ENCODE measurements around the gene MT1A. TPM values are rescaled to one million over a fixed set of nuclear protein-coding genes. Genes with fewer than 3 reads are reported as not detected.
A peak's percentile ranks its signal among the peaks of the same experiment; 100 is the strongest.

Gene MT1A
- total RNA-seq, 1 experiment from 2014 or later = 2.8 TPM

DNA sequence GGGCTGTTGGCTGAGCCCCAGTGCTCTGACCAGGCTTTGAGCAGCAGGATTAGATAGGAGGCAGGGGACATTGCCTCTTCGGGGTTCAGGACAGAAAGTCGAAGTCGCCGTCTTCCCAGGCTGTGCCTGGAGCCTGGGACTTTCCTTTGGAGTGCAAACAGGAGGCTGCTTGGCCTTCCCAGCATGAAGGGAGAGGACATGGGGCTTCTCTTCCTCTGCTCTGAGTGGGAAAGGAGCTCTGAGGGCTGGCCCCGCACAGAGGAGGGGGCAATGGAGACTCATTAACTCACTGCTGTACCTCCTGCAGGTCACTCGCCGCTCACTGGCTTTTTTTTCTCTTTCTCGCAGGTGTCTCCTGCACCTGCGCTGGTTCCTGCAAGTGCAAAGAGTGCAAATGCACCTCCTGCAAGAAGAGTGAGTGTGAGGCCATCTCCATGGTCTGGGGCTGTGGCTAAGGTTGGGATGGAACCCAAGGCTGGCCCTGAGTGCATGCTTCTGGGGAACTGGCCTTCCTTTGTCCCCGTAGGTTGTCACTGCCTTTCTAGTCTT lies 19.9 kb downstream of the MT1A start:
- ATAC-seq = peak; percentile 1; the same call in 1 of the 2 replicates
- CTCF ChIA-PET = interaction anchor here (0.8 to 1.5 kb wide), 3 partner anchors 9 to 43 kb away, joined by 3 to 24 read pairs (median 4); no protein-coding TSS in a partner anchor
- H3K27me3 Mint-ChIP-seq (ENCODE audit: low read depth) = peaks cover 85% of the 10 kb centered on the region

DNA sequence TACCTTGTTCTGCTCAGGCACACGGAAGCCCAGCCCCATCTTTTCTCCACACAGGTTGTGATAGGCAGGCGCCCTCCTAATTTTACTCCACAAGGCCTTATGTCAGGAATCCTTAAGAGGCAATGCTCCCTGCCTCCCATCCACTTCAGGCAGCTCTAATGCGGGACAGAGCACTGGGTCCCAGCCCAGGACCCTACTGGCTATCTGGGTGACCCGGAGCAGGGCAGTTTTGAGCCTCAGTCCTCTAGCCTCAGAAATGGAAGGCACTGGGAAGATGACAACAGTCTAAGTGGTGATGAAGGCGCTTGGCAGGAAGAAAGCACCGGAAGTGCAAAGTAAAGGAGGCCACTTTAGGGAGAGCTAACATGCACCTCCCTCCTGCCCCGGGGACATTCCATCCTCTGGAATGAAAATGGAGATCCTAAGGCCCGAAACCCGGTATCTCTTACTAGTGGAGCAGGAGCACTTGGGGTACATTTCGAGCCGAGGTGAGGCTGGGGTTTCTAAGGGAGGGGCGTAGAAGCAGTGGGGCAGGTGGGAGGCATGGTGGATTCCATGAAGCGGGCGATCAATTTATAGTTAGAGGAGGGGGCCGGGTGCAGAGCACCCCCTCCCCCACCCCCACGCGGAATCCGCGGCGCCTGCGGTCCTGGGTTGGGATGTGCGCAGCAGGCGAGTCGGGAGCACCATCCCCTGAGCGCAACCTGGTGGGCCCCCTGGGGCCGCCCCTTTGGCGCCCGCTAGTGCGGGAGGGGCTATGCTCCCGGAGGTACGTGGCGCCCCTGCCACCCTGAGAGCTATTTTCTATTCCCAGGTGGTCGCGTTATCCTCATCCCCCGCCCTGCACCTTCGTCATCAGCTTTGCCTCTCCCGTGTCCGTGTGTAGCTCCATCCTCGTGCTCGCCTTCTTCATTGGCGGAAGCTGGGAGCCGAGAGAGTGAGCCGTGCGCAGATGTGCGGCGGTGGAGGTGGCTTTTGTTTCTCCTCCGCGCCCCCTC lies 24.2 kb downstream of the MT1A start:
- ChIA-PET POLR2A (interaction anchor here (1.1 to 2.2 kb wide), 2 partner anchors 14 to 45 kb away, joined by 4 to 9 read pairs; no protein-coding TSS in a partner anchor), CTCF (interaction anchor here (0.6 to 2.6 kb wide), 7 partner anchors 9 to 70 kb away, joined by 3 to 8 read pairs (median 3); no protein-coding TSS in a partner anchor)
- DNase-seq (ENCODE audit: low spot score) (no peak), ATAC-seq (peak; percentile 11)
- Mint-ChIP-seq H3K9me3 (no peaks in the 10 kb centered on the region), H3K27ac (no peak overlapping the region), H3K4me1 (peaks cover 36% of the 10 kb centered on the region), H3K4me3 (peak overlapping the region; percentile 72), H3K27me3 (ENCODE audit: low read depth) (peaks cover 99% of the 10 kb centered on the region), H3K36me3 (0 out of 2 replicates have a peak, but pooled peaks cover 5% of the 10 kb centered on the region)
- TF ChIP-seq, protein P1, sequence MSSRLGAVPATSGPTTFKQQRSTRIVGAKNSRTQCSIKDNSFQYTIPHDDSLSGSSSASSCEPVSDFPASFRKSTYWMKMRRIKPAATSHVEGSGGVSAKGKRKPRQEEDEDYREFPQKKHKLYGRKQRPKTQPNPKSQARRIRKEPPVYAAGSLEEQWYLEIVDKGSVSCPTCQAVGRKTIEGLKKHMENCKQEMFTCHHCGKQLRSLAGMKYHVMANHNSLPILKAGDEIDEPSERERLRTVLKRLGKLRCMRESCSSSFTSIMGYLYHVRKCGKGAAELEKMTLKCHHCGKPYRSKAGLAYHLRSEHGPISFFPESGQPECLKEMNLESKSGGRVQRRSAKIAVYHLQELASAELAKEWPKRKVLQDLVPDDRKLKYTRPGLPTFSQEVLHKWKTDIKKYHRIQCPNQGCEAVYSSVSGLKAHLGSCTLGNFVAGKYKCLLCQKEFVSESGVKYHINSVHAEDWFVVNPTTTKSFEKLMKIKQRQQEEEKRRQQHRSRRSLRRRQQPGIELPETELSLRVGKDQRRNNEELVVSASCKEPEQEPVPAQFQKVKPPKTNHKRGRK (CRISPR knock-in tag; IDR thresholded peaks at IDR 0.05; ENCODE audit: borderline replicate concordance) = no peak
- TF ChIP-seq, protein P2, sequence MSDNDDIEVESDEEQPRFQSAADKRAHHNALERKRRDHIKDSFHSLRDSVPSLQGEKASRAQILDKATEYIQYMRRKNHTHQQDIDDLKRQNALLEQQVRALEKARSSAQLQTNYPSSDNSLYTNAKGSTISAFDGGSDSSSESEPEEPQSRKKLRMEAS (CRISPR knock-in tag; IDR thresholded peaks at IDR 0.05) = peak; percentile 52; the same call in 1 of the 2 replicates
- TF ChIP-seq ZNF121 (CRISPR knock-in tag; IDR thresholded peaks at IDR 0.05) = peak; percentile 83
- TF ChIP-seq RELA (CRISPR knock-in tag; IDR thresholded peaks at IDR 0.05; ENCODE audit: borderline replicate concordance) = no peak

More for the DNA sequence above, 19.9 kb downstream of the MT1A start:
- no peaks in the 10 kb centered on the region for H3K9me3 Mint-ChIP-seq
- H3K4me3 Mint-ChIP-seq = peak overlapping the region; percentile 95
- DNase-seq (ENCODE audit: low spot score) = no peak
- TF ChIP-seq, protein P3, sequence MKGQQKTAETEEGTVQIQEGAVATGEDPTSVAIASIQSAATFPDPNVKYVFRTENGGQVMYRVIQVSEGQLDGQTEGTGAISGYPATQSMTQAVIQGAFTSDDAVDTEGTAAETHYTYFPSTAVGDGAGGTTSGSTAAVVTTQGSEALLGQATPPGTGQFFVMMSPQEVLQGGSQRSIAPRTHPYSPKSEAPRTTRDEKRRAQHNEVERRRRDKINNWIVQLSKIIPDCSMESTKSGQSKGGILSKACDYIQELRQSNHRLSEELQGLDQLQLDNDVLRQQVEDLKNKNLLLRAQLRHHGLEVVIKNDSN (CRISPR knock-in tag; IDR thresholded peaks at IDR 0.05) = no peak
- peaks cover 28% of the 10 kb centered on the region for H3K4me1 Mint-ChIP-seq
- 0 out of 2 replicates have a peak, but pooled peaks cover 5% of the 10 kb centered on the region for H3K36me3 Mint-ChIP-seq
- POLR2A ChIA-PET = interaction anchor here (1.1 to 1.9 kb wide), 5 partner anchors 11 to 130 kb away, joined by 3 to 24 read pairs (median 6); partner anchors contain the start of genes MT1E, MT1H and MT2A
- H3K27ac Mint-ChIP-seq = 0 out of 2 replicates have a peak overlapping the region, but pooled peaks have one; percentile 42

DNA sequence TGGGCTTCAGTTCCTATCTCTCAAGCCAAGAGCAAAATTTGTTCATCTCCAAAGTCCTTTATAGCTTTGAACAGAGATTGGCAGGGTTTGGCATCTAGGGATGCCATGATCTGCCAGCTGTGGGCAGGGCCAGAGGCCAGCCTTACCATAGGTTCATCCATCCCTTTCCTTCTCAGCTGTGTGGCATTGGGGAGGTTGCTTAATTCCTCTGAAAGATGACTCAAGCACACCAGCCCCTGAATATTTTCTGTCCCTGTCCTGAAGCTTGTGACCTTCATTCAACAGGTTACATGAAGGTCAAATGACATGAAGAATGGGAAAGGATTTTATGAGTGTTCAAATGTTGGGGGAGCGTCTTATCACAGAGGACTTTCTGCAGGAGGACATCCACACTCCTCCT lies 26.0 kb downstream of the MT1A start:
- H3K27me3 Mint-ChIP-seq (ENCODE audit: low read depth) = peaks cover 100% of the 10 kb centered on the region
- POLR2A ChIA-PET = interaction anchor here (1.0 to 1.4 kb wide), 3 partner anchors 19 to 54 kb away, joined by 3 to 5 read pairs (median 4); partner anchors contain the start of gene MT1E
- no peaks in the 10 kb centered on the region for H3K9me3 Mint-ChIP-seq
- no peak overlapping the region for H3K4me3 Mint-ChIP-seq
- no peak overlapping the region for H3K27ac Mint-ChIP-seq
- DNase-seq (ENCODE audit: low spot score) (no peak), ATAC-seq (no peak)
- CTCF ChIA-PET = interaction anchor here (1.1 kb wide), 1 partner anchor 37 kb away, joined by 3 read pairs; no protein-coding TSS in a partner anchor
- 0 out of 2 replicates have a peak, but pooled peaks cover under 1% of the 10 kb centered on the region for H3K36me3 Mint-ChIP-seq
- peaks cover 37% of the 10 kb centered on the region for H3K4me1 Mint-ChIP-seq
- TF ChIP-seq TEAD1 (CRISPR knock-in tag; IDR thresholded peaks at IDR 0.05) = no peak
- no peak for TF ChIP-seq NR1H2 (CRISPR knock-in tag; IDR thresholded peaks at IDR 0.05)
- no peak for TF ChIP-seq GTF2I (CRISPR knock-in tag; conservative IDR thresholded peaks at IDR 0.05)
- TF ChIP-seq NFE2L1 (CRISPR knock-in tag; IDR thresholded peaks at IDR 0.05) = no peak
- TF ChIP-seq, protein P4, sequence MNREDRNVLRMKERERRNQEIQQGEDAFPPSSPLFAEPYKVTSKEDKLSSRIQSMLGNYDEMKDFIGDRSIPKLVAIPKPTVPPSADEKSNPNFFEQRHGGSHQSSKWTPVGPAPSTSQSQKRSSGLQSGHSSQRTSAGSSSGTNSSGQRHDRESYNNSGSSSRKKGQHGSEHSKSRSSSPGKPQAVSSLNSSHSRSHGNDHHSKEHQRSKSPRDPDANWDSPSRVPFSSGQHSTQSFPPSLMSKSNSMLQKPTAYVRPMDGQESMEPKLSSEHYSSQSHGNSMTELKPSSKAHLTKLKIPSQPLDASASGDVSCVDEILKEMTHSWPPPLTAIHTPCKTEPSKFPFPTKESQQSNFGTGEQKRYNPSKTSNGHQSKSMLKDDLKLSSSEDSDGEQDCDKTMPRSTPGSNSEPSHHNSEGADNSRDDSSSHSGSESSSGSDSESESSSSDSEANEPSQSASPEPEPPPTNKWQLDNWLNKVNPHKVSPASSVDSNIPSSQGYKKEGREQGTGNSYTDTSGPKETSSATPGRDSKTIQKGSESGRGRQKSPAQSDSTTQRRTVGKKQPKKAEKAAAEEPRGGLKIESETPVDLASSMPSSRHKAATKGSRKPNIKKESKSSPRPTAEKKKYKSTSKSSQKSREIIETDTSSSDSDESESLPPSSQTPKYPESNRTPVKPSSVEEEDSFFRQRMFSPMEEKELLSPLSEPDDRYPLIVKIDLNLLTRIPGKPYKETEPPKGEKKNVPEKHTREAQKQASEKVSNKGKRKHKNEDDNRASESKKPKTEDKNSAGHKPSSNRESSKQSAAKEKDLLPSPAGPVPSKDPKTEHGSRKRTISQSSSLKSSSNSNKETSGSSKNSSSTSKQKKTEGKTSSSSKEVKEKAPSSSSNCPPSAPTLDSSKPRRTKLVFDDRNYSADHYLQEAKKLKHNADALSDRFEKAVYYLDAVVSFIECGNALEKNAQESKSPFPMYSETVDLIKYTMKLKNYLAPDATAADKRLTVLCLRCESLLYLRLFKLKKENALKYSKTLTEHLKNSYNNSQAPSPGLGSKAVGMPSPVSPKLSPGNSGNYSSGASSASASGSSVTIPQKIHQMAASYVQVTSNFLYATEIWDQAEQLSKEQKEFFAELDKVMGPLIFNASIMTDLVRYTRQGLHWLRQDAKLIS (CRISPR knock-in tag; IDR thresholded peaks at IDR 0.05; ENCODE audit: borderline replicate concordance) = no peak
- TF ChIP-seq, protein P5, sequence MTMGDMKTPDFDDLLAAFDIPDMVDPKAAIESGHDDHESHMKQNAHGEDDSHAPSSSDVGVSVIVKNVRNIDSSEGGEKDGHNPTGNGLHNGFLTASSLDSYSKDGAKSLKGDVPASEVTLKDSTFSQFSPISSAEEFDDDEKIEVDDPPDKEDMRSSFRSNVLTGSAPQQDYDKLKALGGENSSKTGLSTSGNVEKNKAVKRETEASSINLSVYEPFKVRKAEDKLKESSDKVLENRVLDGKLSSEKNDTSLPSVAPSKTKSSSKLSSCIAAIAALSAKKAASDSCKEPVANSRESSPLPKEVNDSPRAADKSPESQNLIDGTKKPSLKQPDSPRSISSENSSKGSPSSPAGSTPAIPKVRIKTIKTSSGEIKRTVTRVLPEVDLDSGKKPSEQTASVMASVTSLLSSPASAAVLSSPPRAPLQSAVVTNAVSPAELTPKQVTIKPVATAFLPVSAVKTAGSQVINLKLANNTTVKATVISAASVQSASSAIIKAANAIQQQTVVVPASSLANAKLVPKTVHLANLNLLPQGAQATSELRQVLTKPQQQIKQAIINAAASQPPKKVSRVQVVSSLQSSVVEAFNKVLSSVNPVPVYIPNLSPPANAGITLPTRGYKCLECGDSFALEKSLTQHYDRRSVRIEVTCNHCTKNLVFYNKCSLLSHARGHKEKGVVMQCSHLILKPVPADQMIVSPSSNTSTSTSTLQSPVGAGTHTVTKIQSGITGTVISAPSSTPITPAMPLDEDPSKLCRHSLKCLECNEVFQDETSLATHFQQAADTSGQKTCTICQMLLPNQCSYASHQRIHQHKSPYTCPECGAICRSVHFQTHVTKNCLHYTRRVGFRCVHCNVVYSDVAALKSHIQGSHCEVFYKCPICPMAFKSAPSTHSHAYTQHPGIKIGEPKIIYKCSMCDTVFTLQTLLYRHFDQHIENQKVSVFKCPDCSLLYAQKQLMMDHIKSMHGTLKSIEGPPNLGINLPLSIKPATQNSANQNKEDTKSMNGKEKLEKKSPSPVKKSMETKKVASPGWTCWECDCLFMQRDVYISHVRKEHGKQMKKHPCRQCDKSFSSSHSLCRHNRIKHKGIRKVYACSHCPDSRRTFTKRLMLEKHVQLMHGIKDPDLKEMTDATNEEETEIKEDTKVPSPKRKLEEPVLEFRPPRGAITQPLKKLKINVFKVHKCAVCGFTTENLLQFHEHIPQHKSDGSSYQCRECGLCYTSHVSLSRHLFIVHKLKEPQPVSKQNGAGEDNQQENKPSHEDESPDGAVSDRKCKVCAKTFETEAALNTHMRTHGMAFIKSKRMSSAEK (CRISPR knock-in tag; IDR thresholded peaks at IDR 0.05; ENCODE audit: borderline replicate concordance) = no peak
- TF ChIP-seq, protein P6, sequence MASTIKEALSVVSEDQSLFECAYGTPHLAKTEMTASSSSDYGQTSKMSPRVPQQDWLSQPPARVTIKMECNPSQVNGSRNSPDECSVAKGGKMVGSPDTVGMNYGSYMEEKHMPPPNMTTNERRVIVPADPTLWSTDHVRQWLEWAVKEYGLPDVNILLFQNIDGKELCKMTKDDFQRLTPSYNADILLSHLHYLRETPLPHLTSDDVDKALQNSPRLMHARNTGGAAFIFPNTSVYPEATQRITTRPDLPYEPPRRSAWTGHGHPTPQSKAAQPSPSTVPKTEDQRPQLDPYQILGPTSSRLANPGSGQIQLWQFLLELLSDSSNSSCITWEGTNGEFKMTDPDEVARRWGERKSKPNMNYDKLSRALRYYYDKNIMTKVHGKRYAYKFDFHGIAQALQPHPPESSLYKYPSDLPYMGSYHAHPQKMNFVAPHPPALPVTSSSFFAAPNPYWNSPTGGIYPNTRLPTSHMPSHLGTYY (CRISPR knock-in tag; IDR thresholded peaks at IDR 0.05) = no peak
- no peak for TF ChIP-seq TEAD4 (CRISPR knock-in tag; IDR thresholded peaks at IDR 0.05)
- no peak for TF ChIP-seq TCF7 (CRISPR knock-in tag; IDR thresholded peaks at IDR 0.05; ENCODE audit: low read depth)
